PC-3 (cell line): ENCODE data around the gene ZNF783. TPM values are rescaled to one million over a fixed set of nuclear protein-coding genes. Genes with fewer than 3 reads are reported as not detected.

ENCODE experiments used
- ATAC-seq: fragments of 200-7000 bp; cut with Tn5 transposase; 2 replicates; pipeline ENCODE4 v1.9.1; 2020; ENCODE audit warnings: mild to moderate bottlenecking, moderate library complexity
- BruUV-seq: library from RNA; stranded (reverse); fragments of 400-500 nt; replicated peaks from 2 replicates; lab custom pipeline; 2021; lab: Mats Ljungman, UMichigan
- CTCF ChIA-PET: fragments of 300-600 bp; sonication (Branson Sonifier 250); formaldehyde crosslinking; loops from one replicate; lab custom pipeline; 2022; ENCODE audit warnings: antibody characterized with exemption; lab: Charles Lee
- POLR2A ChIA-PET: fragments of 300-600 bp; sonication (Branson Sonifier 250); formaldehyde crosslinking; loops from one replicate; lab custom pipeline; 2022; ENCODE audit warnings: antibody characterized with exemption; ENCODE audit not compliant: unreplicated experiment; lab: Charles Lee
- DNase-seq: peaks from one replicate; pipeline ENCODE4 v3.0.0-alpha.2; 2015
- H2AFZ ChIP-seq: fragments of 300-600 bp; sonication (generic); 2 replicates; pipeline ENCODE4 v1.6.0; 2016; ENCODE audit warnings: antibody characterized with exemption, low read length
- H3F3A ChIP-seq: fragments of 300-600 bp; sonication (generic); one replicate; pipeline ENCODE4 v1.6.0; 2017; ENCODE audit warnings: antibody characterized with exemption, low read length, control low read depth, mild to moderate bottlenecking; ENCODE audit not compliant: unreplicated experiment
- H3K27ac ChIP-seq: fragments of 300-600 bp; sonication (generic); 2 replicates; pipeline ENCODE4 v1.5.1; 2016; ENCODE audit warnings: mild to moderate bottlenecking, low read length
- H3K27me3 ChIP-seq: fragments of 300-600 bp; sonication (generic); 2 replicates; pipeline ENCODE4 v1.6.1; 2016; ENCODE audit warnings: low read length, mixed read lengths
- H3K36me3 ChIP-seq: fragments of 300-600 bp; sonication (generic); 2 replicates; pipeline ENCODE4 v1.6.1; 2016; ENCODE audit warnings: low read depth, mixed run types, low read length, mixed read lengths
- H3K4me1 ChIP-seq: fragments of 300-600 bp; sonication (generic); 2 replicates; pipeline ENCODE4 v1.5.1; 2016; ENCODE audit warnings: low read length; ENCODE audit not compliant: insufficient read depth
- H3K4me2 ChIP-seq: fragments of 300-600 bp; sonication (generic); 2 replicates; pipeline ENCODE4 v1.6.0; 2016; ENCODE audit warnings: low read length
- H3K4me3 ChIP-seq: fragments of 300-600 bp; sonication (generic); 2 replicates; pipeline ENCODE4 v1.5.1; 2016; ENCODE audit warnings: mild to moderate bottlenecking, low read length, mixed read lengths
- H3K79me2 ChIP-seq: fragments of 300-600 bp; sonication (generic); 2 replicates; pipeline ENCODE4 v1.6.1; 2017; ENCODE audit warnings: low read length, mixed read lengths
- H3K9ac ChIP-seq: fragments of 300-600 bp; sonication (generic); 2 replicates; pipeline ENCODE4 v1.6.0; 2016; ENCODE audit warnings: mild to moderate bottlenecking, low read length
- H3K9me2 ChIP-seq: fragments of 300-600 bp; sonication (generic); replicated peaks from 2 replicates; pipeline ENCODE4 v1.6.1; 2016; ENCODE audit warnings: mixed run types, low read length, mixed read lengths
- H3K9me3 ChIP-seq: fragments of 300-600 bp; sonication (generic); 2 replicates; pipeline ENCODE4 v1.6.1; 2016; ENCODE audit warnings: low read length, mixed read lengths
- H4K20me1 ChIP-seq: fragments of 300-600 bp; sonication (generic); 2 replicates; pipeline ENCODE4 v1.6.1; 2016; ENCODE audit warnings: low read length, mixed read lengths
- EZH2 ChIP-seq: fragments of 300-600 bp; sonication (generic); IDR thresholded peaks from one replicate; pipeline ENCODE4 v1.6.1; 2017; ENCODE audit warnings: antibody characterized with exemption, mild to moderate bottlenecking, low read length; ENCODE audit not compliant: unreplicated experiment
- EZH2phosphoT487 ChIP-seq: fragments of 300-600 bp; sonication (generic); IDR thresholded peaks from 2 replicates; pipeline ENCODE4 v1.6.1; 2018; ENCODE audit warnings: mild to moderate bottlenecking, antibody characterized with exemption, low read length, borderline replicate concordance
- intact Hi-C: fragments of 100-400 bp; cut with micrococcal nuclease; formaldehyde crosslinking; loops from 2 replicates; pipeline ENCODE4 v1.9.0; 2023
- total RNA-seq: library from RNA; depleted of rRNA; stranded (reverse); fragments of >200 nt; gene quantifications from 2 replicates; pipeline ENCODE4 v1.2.3, GENCODE V29; 2014
- TF ChIP-seq, protein P1 (sequence below): fragments of 300-600 bp; sonication (generic); conservative IDR thresholded peaks from 2 replicates; pipeline ENCODE4 v1.5.1; 2017; ENCODE audit warnings: antibody characterized with exemption, low read depth, mild to moderate bottlenecking, low read length

Gene ZNF783
- total RNA-seq, 1 experiment from 2014 or later, result 6.9 TPM

GRCh38 chr7:149316606-149317005 lies 54.6 kb downstream of the ZNF783 start:
- no TSS peak for BruUV-seq
- Histone ChIP-seq H3K9me3 (no peaks in the 10 kb centered on the region), H3K4me3 (no peak overlapping the region), H3K9me2 (no peaks in the 10 kb centered on the region), H2AFZ (no peak overlapping the region), H3K27me3 (no peaks in the 10 kb centered on the region), H3K27ac (no peak overlapping the region), H3K9ac (no peak overlapping the region), H3K36me3 (no peaks in the 10 kb centered on the region), H4K20me1 (no peaks in the 10 kb centered on the region), H3K4me1 (no peaks in the 10 kb centered on the region), H3F3A (no peaks in the 10 kb centered on the region), H3K79me2 (no peaks in the 10 kb centered on the region), H3K4me2 (no peak overlapping the region)
- ATAC-seq (no peak), DNase-seq (no peak)
- no peak for TF ChIP-seq EZH2
- no peak for TF ChIP-seq EZH2phosphoT487
- TF ChIP-seq, protein P1, sequence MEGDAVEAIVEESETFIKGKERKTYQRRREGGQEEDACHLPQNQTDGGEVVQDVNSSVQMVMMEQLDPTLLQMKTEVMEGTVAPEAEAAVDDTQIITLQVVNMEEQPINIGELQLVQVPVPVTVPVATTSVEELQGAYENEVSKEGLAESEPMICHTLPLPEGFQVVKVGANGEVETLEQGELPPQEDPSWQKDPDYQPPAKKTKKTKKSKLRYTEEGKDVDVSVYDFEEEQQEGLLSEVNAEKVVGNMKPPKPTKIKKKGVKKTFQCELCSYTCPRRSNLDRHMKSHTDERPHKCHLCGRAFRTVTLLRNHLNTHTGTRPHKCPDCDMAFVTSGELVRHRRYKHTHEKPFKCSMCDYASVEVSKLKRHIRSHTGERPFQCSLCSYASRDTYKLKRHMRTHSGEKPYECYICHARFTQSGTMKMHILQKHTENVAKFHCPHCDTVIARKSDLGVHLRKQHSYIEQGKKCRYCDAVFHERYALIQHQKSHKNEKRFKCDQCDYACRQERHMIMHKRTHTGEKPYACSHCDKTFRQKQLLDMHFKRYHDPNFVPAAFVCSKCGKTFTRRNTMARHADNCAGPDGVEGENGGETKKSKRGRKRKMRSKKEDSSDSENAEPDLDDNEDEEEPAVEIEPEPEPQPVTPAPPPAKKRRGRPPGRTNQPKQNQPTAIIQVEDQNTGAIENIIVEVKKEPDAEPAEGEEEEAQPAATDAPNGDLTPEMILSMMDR, result no peak
- intact Hi-C loops, result no loop called here
- POLR2A ChIA-PET, result no interaction called here
- CTCF ChIA-PET, result no interaction called here

GRCh38 chr7:149317496-149317895 lies 55.5 kb downstream of the ZNF783 start:
- Histone ChIP-seq H2AFZ (no peak overlapping the region), H3K4me1 (no peaks in the 10 kb centered on the region), H3K27me3 (no peaks in the 10 kb centered on the region), H3K4me3 (no peak overlapping the region), H3K27ac (no peak overlapping the region), H3F3A (no peaks in the 10 kb centered on the region), H3K79me2 (no peaks in the 10 kb centered on the region), H3K9me3 (no peaks in the 10 kb centered on the region), H3K4me2 (no peak overlapping the region), H4K20me1 (no peaks in the 10 kb centered on the region), H3K9me2 (no peaks in the 10 kb centered on the region), H3K9ac (no peak overlapping the region), H3K36me3 (no peaks in the 10 kb centered on the region)
- POLR2A ChIA-PET, result no interaction called here
- CTCF ChIA-PET, result interaction anchor here (0.6 kb wide), 1 partner anchor 43 kb away, joined by 4 read pairs; no protein-coding TSS in a partner anchor
- DNase-seq, result no peak
- intact Hi-C loops, result no loop called here
- no peak for ATAC-seq
- no TSS peak for BruUV-seq
- no peak for TF ChIP-seq EZH2
- TF ChIP-seq, protein P1, result no peak
- no peak for TF ChIP-seq EZH2phosphoT487

DNA sequence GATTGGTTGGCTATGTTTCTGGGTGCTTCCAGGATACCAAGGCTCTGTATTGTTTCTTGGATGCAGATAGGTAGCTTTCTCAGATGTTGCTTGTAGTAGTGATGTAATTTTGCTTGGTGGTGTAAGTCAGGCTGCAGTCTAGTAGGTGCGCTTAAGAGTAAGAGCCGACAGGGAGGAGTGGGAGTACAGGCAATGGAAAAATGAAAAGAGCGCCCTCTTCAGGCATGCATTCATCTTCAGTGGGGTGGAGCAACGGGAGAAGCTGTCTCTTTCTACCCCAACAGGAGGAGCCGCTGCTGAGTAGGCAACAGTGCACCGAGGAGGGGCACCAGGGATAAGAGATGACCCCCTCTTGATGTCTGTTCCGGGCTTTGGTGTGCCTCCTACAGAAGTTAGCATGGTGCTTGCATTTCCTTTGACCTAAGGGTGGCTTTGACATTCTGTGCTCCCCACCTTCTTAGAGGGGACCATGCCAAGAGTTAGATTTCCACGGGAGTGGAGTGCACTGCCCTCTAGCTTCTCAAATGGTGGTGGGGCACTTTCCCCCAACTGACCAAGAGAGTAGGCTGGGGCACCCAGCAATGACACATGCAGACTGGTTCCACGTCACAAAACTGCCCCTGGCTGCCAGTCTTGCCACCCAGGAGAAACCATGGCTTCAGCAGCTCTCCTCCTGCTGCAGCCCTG lies 56.1 kb downstream of the ZNF783 start:
- H3K79me2 ChIP-seq, result no peaks in the 10 kb centered on the region
- H3K4me2 ChIP-seq, result no peak overlapping the region
- no peak overlapping the region for H2AFZ ChIP-seq
- no peaks in the 10 kb centered on the region for H3K27me3 ChIP-seq
- H3K9me2 ChIP-seq, result no peaks in the 10 kb centered on the region
- ChIA-PET CTCF (no interaction called here), POLR2A (no interaction called here)
- no peak overlapping the region for H3K9ac ChIP-seq
- TF ChIP-seq EZH2phosphoT487 (no peak), EZH2 (no peak)
- TF ChIP-seq, protein P1, result peak; percentile 43
- H3K27ac ChIP-seq, result no peak overlapping the region
- ATAC-seq (no peak), DNase-seq (peak; percentile 10)
- H3F3A ChIP-seq, result no peaks in the 10 kb centered on the region
- no peaks in the 10 kb centered on the region for H3K36me3 ChIP-seq
- H3K9me3 ChIP-seq, result no peaks in the 10 kb centered on the region
- intact Hi-C loops, result no loop called here
- no TSS peak for BruUV-seq
- H3K4me3 ChIP-seq, result no peak overlapping the region
- H3K4me1 ChIP-seq, result no peaks in the 10 kb centered on the region
- no peaks in the 10 kb centered on the region for H4K20me1 ChIP-seq
